ENCODE results near the gene PPP2R5E.
"Not testable (repeated sequence)": the region's sequence is repeated elsewhere in the genome, so short reads cannot be mapped to it uniquely, and the experiment has no call there.

PPP2R5E gene

DNA sequence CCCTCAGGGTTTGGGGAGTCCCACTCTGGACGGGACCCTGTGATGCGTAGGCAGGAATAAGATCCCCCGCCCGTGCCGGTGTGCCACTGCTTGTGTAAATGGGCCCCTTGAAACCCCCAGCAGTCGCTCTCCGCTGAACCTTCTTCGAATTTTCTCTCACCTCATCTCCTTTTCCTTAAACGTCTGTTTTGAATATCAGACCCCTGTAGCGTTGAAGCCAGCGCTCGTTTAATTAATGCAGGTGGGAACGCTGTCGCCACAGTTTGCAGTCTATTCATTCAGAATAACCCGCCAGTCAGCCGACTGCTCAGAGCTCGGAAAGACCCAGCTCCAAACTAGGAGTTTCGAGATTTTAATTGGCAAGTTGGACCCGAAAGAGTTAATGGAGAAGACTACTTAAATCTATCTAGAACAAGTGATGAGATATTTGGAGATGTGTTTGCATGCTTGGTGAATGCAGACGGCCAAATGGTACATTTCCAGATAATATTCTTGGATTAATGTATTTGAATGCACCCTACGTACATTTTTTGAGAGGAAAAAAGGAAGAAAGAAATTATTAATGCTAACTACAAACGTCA is 739 bp upstream of the PPP2R5E start:
- no peak for DNase-seq (ENCODE audit: extremely low read depth, low read depth)
- no peak for TF ChIP-seq CTCF (IDR thresholded peaks at IDR 0.05; ENCODE audit: low read depth, low read length)

GRCh38 chr14:63542231-63542999 is 762 bp downstream of the PPP2R5E start:
- no peak for DNase-seq (ENCODE audit: extremely low read depth, low read depth)
- no peak for TF ChIP-seq CTCF (IDR thresholded peaks at IDR 0.05; ENCODE audit: low read depth, low read length)

DNA sequence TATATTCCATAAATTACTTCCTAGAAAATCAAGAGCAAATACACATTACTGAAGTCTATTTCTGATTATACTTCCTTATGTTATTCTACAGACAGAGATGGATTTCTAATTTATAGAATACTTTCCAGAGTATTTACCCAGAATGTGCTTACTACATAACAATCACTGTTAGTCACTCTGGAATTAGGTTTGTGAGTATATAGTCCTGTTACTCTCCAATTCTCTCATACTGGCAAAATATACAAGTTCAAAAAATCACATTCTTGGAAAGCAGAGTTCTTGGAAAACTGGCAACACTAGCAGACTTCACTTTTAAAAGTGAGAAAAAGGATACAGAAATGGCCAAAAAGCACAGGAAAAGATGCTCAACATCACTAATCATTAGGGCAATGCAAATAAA is 7.3 kb downstream of the PPP2R5E start:
- DNase-seq (ENCODE audit: extremely low read depth, low read depth): no peak
- TF ChIP-seq CTCF (IDR thresholded peaks at IDR 0.05; ENCODE audit: low read depth, low read length): no peak

DNA sequence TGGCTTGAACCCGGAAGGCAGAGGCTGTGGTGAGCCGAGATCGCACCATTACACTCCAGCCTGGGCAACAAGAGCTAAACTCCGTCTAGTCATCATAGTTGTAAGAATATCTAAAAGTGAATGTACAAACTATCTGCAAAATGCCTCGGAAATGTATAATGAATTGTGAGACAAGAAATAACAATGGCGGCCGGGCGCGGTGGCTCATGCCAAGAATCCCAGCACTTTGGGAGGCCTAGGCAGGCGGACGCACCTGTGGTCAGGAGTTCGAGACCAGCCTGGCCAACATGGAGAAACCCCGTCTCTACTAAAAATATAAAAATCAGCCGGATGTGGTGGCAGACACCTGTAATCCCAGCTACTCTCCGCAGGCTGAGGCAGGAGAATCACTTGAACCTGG is 9.7 kb downstream of the PPP2R5E start:
- TF ChIP-seq CTCF (IDR thresholded peaks at IDR 0.05; ENCODE audit: low read depth, low read length): no peak
- no peak for DNase-seq (ENCODE audit: extremely low read depth, low read depth)

DNA sequence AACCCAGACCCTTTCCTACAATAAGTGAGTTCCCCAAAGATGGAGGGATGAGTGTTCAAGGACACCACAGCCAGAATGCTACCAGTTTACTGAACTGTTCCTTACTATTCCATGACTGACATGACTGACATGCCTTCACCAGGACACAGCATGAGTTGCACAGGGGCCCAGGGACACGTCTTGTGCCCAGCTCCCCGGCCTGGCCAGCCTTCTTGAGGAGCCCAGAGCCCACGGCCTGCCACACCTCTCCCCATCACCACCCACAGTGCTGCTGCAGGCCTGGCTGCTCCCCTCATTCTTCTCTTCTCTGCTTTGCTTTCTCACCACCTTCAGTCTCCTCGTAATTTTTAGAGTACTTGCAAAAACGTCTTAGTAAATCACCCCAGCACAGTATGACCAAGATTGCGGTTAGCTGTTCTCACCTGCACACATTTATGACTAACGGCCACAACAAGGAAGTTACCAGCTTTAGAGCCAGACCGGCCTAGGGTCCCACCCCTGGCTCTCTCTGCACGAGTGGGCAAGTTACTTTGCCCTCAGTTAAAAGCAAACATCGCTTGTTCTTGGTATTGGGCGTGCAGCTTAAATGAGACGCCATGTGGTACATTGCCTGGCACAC is 18.5 kb downstream of the PPP2R5E start:
- TF ChIP-seq CTCF (IDR thresholded peaks at IDR 0.05; ENCODE audit: low read depth, low read length): no peak
- no peak for DNase-seq (ENCODE audit: extremely low read depth, low read depth)

DNA sequence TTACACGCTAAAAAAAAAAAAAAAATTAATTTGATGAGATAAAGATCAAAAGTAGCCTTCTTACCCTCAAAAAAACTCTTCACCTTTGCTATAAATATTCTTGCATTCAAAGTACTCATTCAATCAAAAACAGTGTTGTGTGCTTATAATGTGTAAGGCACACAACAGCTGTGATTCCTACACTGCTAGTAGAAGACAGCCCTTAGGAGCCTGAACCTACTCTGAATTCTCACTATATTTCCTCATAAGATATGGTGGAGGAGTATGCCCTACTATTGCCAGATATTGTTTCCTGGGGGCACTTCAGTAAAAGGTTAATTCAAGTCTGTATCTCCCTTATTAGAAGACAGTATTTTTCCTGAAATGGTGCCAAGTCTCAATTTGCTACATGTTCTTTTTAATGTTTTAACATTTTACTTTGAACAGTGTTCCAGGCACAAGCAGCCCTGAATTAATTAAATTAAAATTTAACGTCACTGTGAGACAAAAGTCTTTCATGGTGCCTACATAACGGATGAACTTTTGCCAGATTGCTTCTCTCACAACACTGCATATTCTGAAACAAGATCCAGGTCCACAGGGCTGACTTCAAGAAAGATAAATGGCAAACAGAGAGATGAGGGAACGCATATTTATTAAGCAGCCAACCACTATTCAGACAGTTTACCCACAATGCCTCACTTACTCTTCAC is 19.3 kb downstream of the PPP2R5E start:
- no peak for TF ChIP-seq CTCF (IDR thresholded peaks at IDR 0.05; ENCODE audit: low read depth, low read length)
- DNase-seq (ENCODE audit: extremely low read depth, low read depth): no peak

DNA sequence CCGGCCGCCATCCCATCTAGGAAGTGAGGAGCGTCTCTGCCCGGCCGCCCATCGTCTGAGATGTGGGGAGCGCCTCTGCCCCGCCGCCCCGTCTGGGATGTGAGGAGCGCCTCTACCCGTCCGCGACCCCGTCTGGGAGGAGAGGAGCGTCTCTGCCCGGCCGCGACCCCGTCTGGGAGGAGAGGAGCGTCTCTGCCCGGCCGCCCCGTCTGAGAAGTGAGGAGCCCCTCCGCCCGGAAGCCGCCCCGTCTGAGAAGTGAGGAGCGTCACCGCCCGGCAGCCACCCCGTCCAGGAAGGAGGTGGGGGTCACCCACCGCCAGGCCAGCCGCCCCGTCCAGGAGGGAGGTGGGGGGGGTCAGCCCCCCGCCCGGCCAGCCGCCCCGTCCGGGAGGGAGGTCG is 20.7 kb downstream of the PPP2R5E start:
- DNase-seq (ENCODE audit: extremely low read depth, low read depth): not testable (repeated sequence)
